CD4-positive, alpha-beta T cell treated with Interleukin-1 beta for 1 hour (primary cell): ENCODE results near the gene MYH9.

ENCODE experiments used
- DNase-seq, 2 donors: peaks; one replicate each; pipeline ENCODE4 v3.0.0-alpha.2; 2020 to 2022

The MYH9 gene

DNA sequence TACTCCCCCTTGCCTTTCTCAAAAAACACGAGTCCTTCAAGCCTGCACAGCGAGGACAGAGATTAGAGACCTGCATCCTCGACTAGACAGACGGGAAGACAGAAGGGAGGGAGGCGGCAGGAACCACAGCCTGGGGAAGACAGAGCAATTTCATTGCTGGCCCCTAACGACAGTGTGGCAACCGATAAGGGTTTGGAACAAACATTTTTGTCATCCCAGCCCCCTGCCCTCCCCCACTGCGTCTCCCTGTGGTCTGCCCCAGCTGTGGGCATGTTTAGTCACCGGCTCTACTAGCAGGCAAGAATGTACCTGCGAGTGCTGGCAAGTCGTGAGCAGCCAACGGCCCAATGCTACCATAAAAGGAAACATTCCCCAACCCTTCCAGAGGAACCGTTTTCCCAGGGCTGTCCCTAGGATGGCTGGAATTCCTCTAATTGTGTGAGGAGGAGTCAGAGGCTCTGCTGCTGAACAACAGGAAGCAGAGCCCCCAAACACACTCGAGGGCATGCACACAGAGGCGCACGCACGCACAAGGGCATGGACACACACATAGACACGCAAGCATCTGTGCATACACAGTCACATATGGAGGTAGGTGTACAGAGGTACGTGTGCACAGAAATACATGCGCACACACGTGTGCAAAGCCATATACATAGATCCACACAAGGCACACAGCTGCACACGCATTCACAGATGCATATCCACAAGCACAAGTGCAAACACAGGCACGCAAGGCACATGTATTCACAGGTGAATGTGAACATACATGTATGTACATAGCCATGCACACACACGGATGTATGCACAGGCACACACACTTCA lies 58.3 kb downstream of the MYH9 start:
- DNase-seq = peak; percentile 67

DNA sequence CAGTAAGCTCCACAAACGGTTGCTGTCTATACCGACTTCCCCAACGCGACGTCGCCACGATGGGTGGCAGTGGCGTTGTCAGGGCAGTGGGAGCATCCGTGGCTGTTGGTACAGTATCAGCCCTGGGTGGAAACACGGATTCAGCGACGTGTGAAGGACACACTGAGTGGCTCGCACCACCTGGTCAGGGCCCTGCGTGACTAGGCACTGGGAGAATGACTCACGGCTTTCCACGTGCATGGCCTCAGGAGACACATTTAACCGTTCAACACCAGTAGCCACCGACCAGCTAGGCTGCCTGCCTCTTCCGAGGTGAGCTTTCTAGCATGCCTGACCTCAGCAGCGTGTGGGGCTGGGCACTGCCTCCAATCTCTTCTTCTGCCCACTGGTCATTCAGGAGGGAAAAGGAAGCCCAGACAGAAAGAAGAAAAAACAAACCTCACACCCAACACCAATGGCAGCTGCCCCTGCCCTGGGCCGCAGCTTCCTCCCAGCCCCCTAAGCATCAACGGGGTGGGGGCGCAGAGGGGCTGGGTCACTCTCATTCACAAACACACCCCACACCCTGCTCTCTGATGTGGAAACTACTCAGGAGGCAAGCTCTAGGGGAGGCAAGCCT lies 59.0 kb downstream of the MYH9 start:
- DNase-seq = peak; percentile 17 to 48

DNA sequence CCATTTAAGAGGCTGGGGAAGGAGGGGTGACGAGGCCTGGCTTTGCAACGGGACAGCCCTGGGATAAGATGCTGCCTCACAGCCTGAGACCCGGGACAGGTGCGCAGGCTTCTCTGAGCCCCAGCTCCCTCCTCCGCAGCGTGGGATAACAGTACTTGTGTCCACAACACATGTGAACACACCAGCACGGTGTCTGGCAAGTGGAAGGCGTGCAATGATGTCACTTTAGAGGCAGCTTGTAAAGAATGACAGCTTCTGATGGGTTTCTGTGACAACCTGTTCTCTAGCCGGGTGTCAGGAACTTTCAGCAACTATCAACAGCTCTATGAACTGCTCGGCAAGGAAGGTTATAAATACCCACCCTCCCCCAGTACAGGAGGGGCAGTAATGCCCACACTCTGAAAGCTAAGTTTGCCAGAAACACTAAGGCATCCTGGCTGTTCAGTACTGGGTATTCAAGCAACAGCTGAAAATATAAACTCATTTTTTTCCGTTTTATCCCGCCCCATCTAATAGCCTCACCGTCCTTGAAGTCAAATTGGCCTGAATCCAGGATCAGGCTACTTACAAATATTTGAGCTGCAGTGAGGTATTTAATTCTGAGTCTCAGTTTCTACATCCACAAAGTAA lies 59.7 kb downstream of the MYH9 start:
- no peak for DNase-seq

DNA sequence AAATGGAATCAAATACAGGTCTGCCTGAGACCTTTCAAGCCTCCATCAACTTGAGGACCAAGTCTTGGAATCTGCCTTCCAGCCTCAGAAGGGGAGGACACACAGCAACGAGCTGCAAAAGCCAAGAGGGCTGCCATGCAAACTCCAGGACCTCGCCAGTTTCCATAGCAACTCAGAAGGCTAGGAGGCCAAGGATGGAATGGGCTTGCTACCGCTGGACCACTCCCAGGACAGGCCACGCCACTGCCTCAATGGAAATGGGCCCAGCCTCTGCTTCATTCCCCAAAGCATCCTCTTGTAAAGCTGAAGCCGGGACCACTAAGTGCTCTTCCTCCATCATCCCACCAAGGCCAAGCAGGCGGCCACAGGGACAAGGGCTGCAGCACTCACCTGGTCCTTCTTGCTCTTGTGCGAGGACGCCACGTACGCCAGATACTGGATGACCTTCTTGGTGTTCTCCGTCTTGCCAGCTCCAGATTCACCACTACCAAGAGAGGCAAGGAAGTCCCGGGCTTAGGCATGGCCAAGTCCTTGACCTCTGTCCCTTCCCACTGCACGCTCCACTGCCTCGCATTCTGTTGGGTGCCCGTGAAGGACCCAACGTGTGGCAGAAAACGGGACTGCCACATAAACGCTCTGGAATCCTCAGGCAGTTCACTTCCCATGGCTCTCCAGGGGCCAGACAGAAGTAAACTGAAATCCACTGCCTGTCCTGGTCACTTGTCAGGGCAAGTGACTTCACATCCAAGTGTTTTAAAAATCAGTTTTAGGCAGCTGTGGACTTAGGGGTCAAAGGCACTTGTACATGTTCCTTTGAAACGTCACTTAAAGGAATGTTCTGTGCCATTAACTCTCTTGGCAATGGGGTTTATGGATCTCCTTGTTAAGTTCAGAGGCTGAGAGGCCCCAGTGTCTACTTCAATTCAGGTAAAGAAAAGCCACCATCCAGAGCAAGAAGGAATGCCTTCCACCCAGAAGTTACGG lies 61.3 kb downstream of the MYH9 start:
- no peak for DNase-seq

DNA sequence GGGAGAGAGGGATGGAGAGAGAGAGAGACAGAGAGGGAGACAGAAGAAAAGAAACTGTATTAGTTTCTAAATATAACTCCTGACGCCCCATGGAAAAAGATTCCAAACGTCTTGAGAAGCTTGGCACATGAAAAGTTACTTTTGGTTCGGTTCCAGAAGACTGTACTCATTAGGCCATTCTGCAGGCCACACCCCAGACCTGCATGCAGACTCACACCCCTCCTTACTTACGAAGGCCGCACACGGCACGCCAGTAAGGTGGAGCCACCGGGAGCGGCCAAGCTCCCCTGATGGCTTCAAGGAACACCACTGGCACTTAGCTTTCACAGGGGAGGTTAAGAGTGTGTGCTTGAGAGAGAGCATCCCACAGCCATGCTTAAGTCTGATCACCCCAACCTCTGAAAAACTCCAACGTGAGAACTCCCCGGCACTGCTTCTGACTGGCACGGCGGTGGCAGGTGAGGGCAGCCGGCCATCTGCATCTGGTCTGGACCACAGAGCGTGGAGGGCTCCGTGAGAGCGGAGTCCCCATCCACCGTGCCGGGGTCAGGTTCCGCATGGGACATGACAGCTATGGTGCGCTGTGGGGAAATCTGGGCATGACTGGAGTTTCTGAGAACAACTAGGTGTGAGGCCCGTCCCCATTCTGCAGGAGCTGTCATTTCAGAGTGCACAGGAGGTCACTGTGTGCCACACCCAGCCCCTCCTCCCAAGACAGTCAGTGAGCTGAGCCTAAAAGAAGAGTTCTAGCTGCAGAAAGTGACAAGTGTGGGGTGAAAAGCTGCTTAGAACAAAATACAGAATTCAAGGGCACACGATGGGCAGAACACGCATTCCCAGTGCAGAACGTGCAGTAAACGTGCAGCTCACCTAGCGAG lies 62.4 kb downstream of the MYH9 start:
- DNase-seq = no peak

DNA sequence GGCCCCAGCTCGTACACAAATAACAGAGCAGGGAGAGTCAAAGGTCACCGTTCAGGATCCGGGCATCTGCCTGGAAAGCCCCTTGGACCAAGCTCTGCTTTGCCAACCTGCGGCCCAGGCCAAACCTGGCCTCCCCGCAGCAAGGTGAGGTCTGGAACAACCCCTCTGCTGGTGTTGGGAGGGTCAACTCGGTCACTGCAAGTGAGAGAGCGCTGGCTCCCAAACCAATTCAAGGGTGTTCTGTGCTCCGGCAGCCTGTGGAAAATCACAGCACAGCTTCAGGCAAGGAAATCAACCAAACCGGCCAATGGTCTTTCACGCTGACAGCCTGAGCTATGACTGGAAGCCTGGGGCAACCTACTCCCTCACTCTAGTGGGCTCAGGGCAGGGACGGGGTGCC lies 63.4 kb downstream of the MYH9 start:
- DNase-seq = no peak

DNA sequence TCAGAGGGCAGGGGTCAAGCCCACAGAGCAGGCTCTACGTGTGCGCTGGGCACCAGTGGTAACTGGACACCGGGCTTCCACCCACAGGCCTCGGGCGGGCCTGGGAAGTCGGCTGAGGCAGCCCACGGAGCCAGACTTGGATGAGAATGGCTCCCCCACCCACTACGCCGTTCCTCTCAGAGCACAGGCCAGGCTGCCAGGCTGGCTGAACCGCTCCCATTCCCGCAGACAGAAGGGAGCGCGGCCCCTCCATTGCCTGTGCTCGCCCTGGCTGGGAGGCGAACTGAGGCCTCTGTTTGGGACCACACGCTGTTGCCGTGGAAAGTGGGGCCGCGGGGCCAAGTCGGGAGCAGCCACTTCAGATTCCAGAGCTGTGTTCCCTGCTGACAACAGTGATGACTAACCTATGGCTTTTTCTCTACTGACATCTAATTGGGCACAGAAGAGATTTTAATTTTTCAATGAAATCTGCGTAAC lies 63.9 kb downstream of the MYH9 start:
- DNase-seq = no peak

DNA sequence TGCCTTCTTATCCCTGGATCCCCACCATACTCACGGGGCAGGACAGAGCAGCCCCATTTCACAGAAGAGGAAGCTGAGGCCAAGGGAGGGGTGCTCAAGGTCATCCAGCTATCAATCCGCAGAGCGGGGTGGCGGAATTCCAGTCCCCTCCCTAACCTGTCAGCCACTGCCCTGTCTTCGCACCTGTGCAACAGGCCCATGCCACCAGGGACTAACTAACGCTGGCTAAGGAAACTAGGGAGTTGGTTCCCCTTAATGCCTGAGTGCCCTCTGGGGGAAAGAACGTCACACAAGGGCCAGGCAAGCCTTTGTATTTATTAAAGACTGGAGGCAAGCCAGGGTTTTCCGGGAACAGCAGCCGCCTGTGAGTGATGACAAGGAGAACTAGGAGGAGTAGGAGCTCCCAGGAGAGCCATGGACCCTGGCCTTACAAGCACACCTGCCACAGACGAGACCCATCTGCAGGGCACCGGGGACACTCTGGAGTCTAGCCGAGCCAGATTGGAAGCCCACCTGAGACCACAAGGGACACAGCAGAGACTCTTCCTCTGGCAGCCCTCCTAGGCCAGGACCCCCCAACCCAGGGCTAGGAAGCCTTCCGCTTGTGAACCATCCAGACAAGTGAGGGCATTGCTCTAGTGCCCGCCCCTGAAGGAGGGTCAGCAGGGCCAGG lies 64.4 kb downstream of the MYH9 start:
- DNase-seq = no peak

DNA sequence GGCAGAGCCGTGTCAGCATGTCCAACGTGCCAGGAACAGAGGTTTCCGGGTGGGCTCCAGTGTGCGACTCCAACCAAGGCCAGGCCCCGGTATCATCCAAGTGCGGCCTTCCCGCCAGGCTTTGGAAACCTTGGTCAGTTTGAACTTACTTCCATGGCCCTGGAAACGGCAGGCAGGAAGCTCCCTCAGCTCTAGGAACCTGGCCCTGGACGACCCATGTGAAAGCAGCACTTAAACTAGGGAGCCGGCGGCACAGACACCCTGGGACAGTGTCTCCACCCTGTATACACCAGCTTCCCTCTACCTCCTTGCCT lies 65.2 kb downstream of the MYH9 start:
- no peak for DNase-seq

DNA sequence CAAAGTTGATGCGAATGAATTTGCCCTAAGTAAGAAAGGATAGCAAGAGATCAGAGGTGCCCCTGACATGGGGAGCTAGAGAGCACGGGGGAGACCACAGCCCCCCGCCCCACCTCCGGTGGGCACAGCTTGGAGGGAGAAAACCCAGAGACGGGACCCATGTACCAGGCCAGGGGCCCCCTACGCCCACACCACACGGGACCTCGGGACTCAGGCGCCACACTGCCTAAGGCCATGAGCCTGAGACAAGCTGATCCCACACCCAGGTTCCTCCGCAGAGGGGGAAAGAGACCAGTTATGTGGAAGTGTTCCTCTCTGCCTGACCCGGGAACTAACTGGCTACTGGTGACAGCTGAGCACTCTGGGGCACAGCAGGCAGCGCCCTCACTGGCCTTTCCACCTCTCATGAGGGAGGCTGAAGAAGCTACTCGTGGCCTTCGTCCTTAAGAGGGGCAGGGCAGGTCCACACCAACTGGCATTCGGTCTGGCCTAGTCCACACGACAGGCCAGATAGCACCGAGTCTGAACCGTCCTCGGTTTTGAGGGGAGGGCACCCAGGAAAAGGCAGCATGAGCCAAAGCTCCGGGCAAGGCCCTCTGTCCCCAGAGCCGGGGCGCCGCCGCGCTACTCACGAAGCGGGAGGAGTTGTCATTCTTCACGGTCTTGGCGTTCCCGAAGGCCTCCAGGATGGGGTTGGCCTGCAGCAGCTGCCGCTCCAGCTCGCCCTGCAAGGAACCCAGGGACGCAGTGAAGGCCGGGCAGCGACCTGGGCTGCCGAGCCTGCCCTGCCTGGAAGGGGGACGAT lies 65.8 kb downstream of the MYH9 start:
- no peak for DNase-seq

DNA sequence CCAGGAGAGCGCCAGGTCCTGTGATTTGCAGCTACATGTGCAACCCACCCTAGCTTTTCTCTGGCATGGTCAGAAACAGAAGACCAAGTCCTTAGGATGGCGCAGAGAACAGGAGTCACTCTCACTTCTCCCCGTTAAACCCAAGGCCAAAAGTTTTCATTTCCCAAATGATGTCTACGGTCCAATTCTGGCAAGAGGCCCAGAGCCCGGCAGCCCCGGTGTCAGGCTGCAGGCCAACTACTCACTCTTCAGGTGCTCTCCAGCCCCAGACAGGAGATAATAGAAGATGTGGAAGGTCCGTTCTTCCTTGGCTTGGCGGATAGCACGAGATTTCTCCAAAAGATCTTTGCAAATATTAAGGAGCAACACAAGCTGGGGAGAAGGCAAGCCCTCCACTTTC lies 67.2 kb downstream of the MYH9 start:
- no peak for DNase-seq

DNA sequence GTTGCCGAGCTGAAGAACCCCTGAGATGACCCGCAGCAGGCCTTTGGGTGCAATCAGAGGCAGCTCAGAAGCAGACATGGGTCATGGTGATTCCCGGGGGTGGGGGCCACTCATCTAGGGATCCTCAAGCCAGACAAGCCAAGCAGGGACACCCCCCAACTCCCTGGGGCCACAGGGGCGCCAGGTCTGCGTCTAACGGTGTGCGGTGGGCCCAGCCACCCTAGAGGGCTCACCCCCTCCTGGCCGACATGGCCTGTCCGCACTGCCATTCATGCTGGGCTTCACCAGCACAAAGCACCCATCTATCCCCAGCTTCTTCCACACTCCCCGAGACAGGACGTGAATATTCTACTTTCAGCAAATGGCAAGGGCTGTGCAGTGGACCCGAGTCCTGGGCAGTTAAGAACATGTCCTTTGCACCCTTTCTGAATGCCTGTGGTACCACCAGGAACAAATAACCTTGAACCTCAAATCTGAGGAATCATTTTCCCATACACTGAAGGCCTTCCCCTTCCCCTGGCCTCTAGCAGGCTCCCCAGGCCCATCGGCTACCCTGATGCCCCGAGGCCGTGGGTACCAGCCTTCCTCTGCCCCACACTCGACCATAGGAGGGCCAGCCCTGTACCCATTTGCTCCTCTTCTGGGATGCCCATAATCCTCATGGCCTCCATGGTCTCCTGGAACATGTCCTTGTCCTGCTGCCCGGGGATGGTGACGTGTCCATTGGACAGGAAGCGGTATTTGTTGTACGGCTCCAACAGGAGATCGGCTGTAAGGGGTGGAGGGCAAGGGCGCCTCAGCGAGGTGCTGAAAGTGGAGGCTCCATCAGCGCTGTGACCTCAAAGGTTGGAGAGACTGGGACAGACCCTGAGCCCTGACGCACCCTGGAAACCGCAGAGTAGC lies 67.9 kb downstream of the MYH9 start:
- no peak for DNase-seq

DNA sequence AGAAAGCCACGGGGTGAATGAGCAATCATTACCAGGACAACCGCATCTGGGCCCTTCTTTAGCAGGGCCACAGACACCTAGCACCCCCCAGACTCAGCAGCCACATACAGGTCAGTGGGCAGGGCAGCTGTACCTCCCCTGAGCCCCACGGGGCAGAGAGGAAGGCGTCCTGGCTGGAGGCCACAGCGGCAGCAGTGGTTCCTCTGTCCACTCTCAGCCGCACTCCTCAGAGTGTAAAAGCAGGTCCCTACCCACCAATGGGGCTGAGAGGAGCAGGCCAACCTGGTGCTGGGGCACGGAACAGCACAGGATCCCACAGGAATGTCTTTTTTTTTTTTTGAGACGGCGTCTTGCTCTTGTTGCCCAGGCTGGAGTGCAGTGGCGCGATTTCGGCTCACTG lies 69.3 kb downstream of the MYH9 start:
- no peak for DNase-seq

DNA sequence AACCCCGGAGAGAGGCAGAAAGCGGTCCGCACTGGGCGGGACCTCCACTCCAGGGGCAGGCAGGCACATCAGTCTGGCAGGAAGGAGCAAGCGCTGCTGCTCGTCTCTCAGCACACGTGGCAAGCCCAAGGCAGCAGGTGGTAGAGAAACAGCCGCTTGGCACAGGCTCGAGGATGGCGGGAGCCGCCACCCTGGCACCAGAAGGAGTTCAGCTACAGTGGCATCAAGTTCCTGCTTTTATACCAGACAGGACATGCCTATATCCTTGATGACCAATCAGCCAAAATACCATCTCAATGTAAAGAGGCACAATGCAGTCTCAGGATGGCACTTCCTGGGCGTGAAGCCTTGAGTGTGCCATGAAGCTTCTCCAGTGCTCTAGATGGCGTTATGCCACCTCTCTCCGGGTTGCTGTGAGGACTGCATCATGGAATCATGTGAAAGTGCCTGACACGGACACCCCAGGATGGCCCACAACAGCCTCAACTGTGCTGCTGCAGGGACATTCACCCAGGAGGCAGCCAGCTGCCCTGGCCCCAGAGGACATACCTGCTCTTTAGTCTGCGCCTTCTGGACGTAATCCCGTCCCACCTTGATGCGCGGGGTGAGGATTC lies 70.0 kb downstream of the MYH9 start:
- no peak for DNase-seq

DNA sequence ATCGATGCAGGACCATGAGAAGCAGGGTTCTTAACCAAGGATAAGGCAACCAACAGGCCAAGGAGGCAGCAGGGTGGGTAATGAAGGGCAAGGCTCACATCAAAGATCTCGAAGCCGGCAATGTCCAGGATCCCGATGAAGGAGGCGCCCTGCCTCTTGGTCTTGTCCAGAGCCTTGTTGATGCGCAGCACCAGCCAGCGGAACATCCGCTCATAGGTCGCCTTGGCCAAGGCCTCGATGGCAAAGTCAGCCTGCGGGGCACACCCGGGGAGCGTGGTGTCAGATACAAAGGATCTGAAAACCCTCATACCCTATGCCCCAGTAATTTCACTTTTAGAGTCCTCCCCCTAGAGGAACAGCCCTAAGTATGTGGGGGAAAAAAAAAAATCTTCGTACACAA lies 71.3 kb downstream of the MYH9 start:
- DNase-seq = no peak

DNA sequence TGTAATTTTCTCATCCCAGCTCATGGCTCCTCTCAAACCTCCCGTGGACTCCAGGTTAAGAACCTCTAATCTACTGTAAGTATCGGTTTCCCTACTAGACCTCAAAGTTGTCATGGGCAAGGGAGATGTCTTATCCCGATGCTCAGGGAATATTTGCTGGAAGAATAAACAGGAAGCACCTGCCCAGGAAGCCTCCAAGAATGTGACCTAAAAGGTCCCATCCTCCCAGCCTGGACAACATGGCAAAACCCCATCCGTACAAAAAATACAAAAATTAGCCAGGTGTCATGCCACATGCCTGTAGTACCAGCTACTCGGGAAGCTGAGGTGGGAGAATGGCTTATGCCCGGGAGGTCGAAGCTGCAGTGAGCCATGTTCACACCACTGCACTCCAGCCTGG lies 72.4 kb downstream of the MYH9 start:
- no peak for DNase-seq

DNA sequence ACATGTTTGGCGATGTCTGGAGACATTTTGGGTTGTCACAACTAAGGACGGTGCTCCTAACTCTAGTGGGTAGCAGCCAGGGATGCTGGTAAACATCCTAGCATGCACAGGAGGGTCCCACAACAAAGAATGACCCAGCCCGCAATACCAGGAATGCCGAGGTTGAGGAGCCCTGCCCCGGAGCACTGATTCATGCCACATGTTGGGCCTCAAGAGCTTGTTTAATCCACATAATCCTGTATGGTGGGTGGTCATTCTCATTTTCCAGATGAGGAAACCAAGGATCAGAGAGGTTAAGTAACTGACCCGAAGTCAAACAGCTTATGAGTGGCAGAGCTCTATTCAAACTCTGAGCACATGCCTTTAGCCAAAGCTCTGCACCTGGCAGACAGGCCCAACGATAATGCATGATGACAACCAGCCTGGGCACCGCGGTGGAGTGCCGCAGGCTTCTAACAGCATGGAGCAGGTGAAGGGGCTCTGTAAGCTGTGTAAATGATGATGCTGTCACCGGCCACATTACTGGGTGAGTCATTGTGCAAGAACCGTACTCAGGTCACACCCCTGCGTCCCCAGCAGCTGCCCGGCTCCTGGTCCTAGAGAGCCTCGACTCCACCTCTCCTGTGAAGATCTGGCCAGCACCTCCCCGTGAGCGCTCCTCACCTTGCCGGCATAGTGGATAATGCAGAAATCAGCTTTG lies 76.2 kb downstream of the MYH9 start:
- no peak for DNase-seq

DNA sequence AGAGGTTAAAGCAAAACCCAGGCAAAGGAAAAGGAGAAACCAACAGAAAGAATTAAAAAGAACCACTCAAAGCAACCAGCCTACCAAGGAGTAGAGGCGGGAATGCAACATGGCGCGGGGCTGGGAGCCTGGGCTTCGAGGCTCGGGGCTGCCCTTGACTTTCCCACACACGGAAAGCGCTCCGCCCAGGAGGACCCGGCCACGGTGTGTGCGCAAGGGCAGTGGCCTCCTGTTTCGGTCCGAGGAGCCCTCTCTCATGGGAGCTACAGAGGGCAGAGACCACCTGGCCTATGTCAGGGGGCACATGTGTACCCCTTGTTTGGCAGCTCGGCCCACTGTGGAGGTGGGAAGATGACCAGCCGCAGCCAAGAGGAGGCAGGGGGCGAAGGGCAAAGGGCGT lies 78.9 kb downstream of the MYH9 start:
- no peak for DNase-seq
